GM06990 (cell line): ENCODE data around the gene NELFCD.

Source experiments
- DNase-seq: peaks from one replicate; pipeline ENCODE4 v3.0.0-alpha.2; 2011; ENCODE audit not compliant: insufficient read length; ENCODE audit errors: extremely low read depth
- H3K27me3 ChIP-seq: replicated peaks from 2 replicates; pipeline ENCODE4 v1.6.0; 2011; ENCODE audit warnings: low read length; ENCODE audit not compliant: control insufficient read depth, insufficient read depth
- H3K36me3 ChIP-seq: 2 replicates; pipeline ENCODE4 v1.5.1; 2011; ENCODE audit warnings: low read length; ENCODE audit not compliant: control insufficient read depth, insufficient read depth
- H3K4me3 ChIP-seq: replicated peaks from 2 replicates; pipeline ENCODE4 v1.5.1; 2011; ENCODE audit warnings: low read depth, mild to moderate bottlenecking, control low read depth, low read length
- CTCF ChIP-seq: IDR thresholded peaks from 2 replicates; pipeline ENCODE4 v1.5.1; 2011; ENCODE audit warnings: low read length, control low read depth, mild to moderate bottlenecking, inconsistent platforms; ENCODE audit not compliant: insufficient read depth, poor library complexity, severe bottlenecking

NELFCD gene

DNA sequence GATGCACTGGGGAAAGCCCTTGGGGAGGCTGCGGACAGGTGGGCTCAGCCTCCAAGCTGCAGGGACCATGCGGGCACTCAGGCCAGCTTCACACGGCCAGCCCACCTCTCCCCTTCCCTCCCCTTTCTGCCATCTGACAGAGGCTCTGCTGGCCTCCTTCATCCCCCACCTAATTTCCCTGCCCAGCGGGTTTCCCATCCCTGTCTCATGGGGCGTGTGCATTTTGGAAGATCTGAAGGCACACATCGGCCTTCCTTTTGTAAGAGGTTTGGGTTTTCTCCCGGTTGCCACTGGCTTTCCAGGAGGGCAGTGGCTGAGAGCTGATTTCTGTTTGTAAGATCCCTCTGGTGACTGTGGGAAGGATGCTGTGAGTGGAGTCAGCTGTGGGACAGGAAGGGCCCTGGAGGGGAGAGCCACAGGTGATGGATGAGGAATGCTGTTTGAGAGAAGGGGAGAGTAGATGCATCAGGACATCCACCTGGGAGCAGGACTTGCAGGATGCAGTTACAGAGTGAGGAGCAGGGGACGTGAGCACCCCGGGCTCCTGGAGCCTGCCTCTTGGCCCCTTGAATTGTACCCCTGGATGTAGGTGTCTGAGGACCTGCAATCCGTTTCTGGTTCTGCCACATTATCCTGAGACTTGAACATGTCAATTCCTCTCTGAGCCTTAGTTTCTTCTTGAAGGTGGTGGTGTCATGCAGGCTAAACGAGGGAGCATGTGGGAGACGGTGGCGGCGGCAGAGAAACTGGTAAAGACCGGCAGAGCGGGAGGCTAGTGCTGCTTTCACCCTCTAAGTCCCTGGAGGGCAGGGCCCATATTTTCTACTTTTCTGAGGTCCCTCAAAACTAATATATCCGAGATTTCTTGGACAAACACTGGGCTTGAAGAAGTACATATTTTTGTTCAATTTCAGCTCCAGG, 32.2 kb downstream of the NELFCD start:
- Histone ChIP-seq H3K27me3 (no peaks in the 10 kb centered on the region), H3K36me3 (peaks cover 1% of the 10 kb centered on the region; the same call in 1 of the 2 replicates), H3K4me3 (no peak overlapping the region)
- no peak for DNase-seq
- TF ChIP-seq CTCF, result no peak

DNA sequence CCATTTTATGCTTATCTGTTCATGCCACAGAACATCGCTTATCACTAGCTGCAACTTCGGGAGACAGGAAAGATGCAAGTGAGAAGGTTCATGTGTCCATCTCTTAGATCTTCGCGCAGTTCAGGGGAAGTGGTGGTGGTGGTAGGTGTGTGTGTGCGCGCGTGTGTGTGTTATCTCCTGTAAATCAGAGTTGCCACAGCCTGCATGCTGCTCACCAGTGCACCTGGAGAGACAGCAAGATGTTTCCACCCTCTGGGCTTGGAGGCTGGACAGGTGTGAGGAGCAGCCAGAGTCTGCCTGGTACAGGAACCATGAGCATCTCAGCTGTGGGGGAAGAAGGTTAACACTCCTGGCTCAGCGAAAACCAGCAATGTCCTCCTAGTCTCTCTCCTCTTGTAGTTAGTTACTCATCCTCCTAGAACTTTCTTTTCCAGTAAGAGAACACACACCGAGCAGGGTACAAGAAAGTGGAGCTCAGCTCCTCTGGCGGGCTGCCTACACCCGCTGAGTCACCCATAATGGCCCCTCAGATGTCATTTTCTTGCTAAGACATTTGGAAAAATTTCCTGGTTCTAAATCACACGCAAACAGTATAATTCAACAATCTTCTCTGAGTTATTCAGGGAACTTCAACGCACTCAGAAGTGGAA, 33.0 kb downstream of the NELFCD start:
- no peak for TF ChIP-seq CTCF
- no peak for DNase-seq
- H3K27me3 ChIP-seq, result no peaks in the 10 kb centered on the region
- no peak overlapping the region for H3K4me3 ChIP-seq
- peaks cover 1% of the 10 kb centered on the region; the same call in 1 of the 2 replicates for H3K36me3 ChIP-seq

DNA sequence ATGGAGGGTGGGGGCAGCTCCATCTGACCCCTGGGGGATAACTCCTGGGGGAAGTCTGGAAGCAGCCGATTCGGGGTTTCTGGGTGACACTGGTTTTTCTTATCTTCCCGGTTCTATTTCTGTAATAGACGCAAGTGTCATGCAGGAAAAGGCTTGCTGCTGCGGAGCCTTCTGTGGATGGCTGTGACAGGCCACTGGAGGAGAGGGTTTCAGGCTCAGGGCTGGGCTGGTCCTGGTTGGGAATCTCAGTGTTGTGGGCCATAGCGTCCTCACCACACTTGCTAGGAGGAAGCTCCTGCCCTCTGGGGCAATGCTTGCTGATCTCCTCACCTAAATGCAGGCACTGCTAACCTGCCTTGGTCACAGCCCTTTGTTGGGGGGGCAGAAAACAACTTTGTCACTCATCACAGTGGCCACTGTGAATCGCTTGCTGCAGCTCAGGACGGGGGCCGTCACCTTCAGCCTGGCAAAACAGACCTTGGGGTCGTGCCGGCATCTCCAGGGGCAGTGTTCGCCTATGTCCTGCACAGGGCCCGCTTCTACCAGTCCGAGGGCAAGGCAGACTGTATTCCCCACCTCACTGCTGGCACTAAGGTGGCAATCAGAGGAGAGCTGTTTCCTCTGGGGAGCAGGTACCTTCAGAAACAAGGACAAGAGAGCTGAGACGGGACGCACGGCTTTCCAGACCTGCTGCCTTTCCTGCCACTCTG, 33.8 kb downstream of the NELFCD start:
- H3K4me3 ChIP-seq, result no peak overlapping the region
- TF ChIP-seq CTCF, result no peak
- peaks cover 1% of the 10 kb centered on the region; the same call in 1 of the 2 replicates for H3K36me3 ChIP-seq
- DNase-seq, result no peak
- H3K27me3 ChIP-seq, result no peaks in the 10 kb centered on the region

GRCh38 chr20:59015411-59015810, 34.4 kb downstream of the NELFCD start:
- TF ChIP-seq CTCF, result no peak
- no peaks in the 10 kb centered on the region for H3K27me3 ChIP-seq
- H3K36me3 ChIP-seq, result peaks cover 1% of the 10 kb centered on the region; the same call in 1 of the 2 replicates

GRCh38 chr20:59015812-59016711, 35.0 kb downstream of the NELFCD start:
- H3K27me3 ChIP-seq, result no peaks in the 10 kb centered on the region
- no peak for TF ChIP-seq CTCF
- peaks cover 1% of the 10 kb centered on the region; the same call in 1 of the 2 replicates for H3K36me3 ChIP-seq
- DNase-seq, result no peak
- H3K4me3 ChIP-seq, result no peak overlapping the region

More at GRCh38 chr20:59015411-59015810, 34.4 kb downstream of the NELFCD start:
- DNase-seq, result no peak
- no peak overlapping the region for H3K4me3 ChIP-seq
